GM18868 (cell line): ENCODE data around the gene VMP1.
A peak's percentile ranks its signal among the peaks of the same experiment; 100 is the strongest.
"Not testable (repeated sequence)": the region's sequence is repeated elsewhere in the genome, so short reads cannot be mapped to it uniquely, and the experiment has no call there.

Experiments used
- ATAC-seq: cut with Tn5 transposase; IDR thresholded peaks from one replicate; pipeline ENCODE4 v1.9.1; 2021; ENCODE audit warnings: mild to moderate bottlenecking, moderate library complexity; ENCODE audit not compliant: unreplicated experiment

Gene VMP1

GRCh38 chr17:59753522-59754467, 46.3 kb downstream of the VMP1 start:
- peak; percentile 53 for ATAC-seq

GRCh38 chr17:59754552-59754951, 47.1 kb downstream of the VMP1 start:
- ATAC-seq, result no peak

GRCh38 chr17:59755069-59755468, 47.6 kb downstream of the VMP1 start:
- not testable (repeated sequence) for ATAC-seq

- ATAC-seq, result no peak
Measured at GRCh38 chr17:59756236-59756818, 48.9 kb downstream of the VMP1 start.

- ATAC-seq, result no peak
Measured at GRCh38 chr17:59757043-59757442, 49.6 kb downstream of the VMP1 start.

- ATAC-seq, result no peak
Measured at GRCh38 chr17:59757470-59757869, 50.0 kb downstream of the VMP1 start.

- ATAC-seq, result no peak
Measured at GRCh38 chr17:59757881-59758385, 50.5 kb downstream of the VMP1 start.

GRCh38 chr17:59758998-59759651, 51.7 kb downstream of the VMP1 start:
- not testable (repeated sequence) for ATAC-seq

- no peak for ATAC-seq
Measured at GRCh38 chr17:59760160-59760559, 52.7 kb downstream of the VMP1 start.

- ATAC-seq, result no peak
Measured at GRCh38 chr17:59761385-59762048, 54.1 kb downstream of the VMP1 start.

GRCh38 chr17:59762049-59762823, 54.8 kb downstream of the VMP1 start:
- no peak for ATAC-seq

- no peak for ATAC-seq
Measured at GRCh38 chr17:59762824-59763374, 55.4 kb downstream of the VMP1 start.

GRCh38 chr17:59763861-59764260, 56.4 kb downstream of the VMP1 start:
- no peak for ATAC-seq

- no peak for ATAC-seq
Measured at GRCh38 chr17:59764292-59764741, 56.9 kb downstream of the VMP1 start.

GRCh38 chr17:59765038-59765437, 57.6 kb downstream of the VMP1 start:
- no peak for ATAC-seq

- no peak for ATAC-seq
Measured at GRCh38 chr17:59766491-59766890, 59.0 kb downstream of the VMP1 start.

- ATAC-seq, result no peak
Measured at GRCh38 chr17:59767176-59767575, 59.7 kb downstream of the VMP1 start.

GRCh38 chr17:59769887-59770286, 62.4 kb downstream of the VMP1 start:
- ATAC-seq, result no peak

GRCh38 chr17:59771093-59771492, 63.6 kb downstream of the VMP1 start:
- no peak for ATAC-seq
